OCI-LY3 (cell line): Measurements from ENCODE around the gene GSG1L.

Source experiments
- H2AFZ ChIP-seq: fragments of 200-600, 300-600 bp; shearing (Covaris generic); 2 replicates; pipeline ENCODE4 v1.6.0; 2014; ENCODE audit warnings: antibody characterized with exemption, low read depth, low read length
- H3K27ac ChIP-seq: fragments of 200-600, 300-600 bp; sonication (generic); 2 replicates; pipeline ENCODE4 v1.5.1; 2014; ENCODE audit warnings: mild to moderate bottlenecking, low read length, moderate library complexity, mixed read lengths
- H3K27me3 ChIP-seq: fragments of 200-600, 300-600 bp; sonication (generic); 2 replicates; pipeline ENCODE4 v1.6.1; 2014; ENCODE audit warnings: low read depth, low read length, mixed read lengths
- H3K36me3 ChIP-seq: fragments of 200-600, 300-600 bp; sonication (generic); replicated peaks from 2 replicates; pipeline ENCODE3; 2014; ENCODE audit warnings: low read depth, low read length, mixed read lengths
- H3K4me1 ChIP-seq: fragments of 300-600, 200-600 bp; sonication (generic); 2 replicates; pipeline ENCODE4 v1.6.1; 2014; ENCODE audit warnings: low read length, mixed read lengths
- H3K4me2 ChIP-seq: fragments of 200-600, 300-600 bp; sonication (generic); 2 replicates; pipeline ENCODE4 v1.6.1; 2014; ENCODE audit warnings: low read length, mixed read lengths
- H3K4me3 ChIP-seq: fragments of 300-600, 200-600 bp; sonication (generic); 2 replicates; pipeline ENCODE4 v1.5.1; 2014; ENCODE audit warnings: antibody characterized with exemption, mild to moderate bottlenecking, low read length, moderate library complexity
- H3K79me2 ChIP-seq: fragments of 300-600, 200-600 bp; shearing (Covaris generic); 2 replicates; pipeline ENCODE4 v1.6.1; 2014; ENCODE audit warnings: mild to moderate bottlenecking, low read length, mixed read lengths
- H3K9ac ChIP-seq: fragments of 300-600, 200-600 bp; shearing (Covaris generic); 2 replicates; pipeline ENCODE4 v1.6.0; 2014; ENCODE audit warnings: mild to moderate bottlenecking, low read length, moderate library complexity
- H3K9me3 ChIP-seq: fragments of 200-600, 300-600 bp; shearing (Covaris generic); 2 replicates; pipeline ENCODE4 v1.6.1; 2014; ENCODE audit warnings: low read length, mixed read lengths; ENCODE audit not compliant: insufficient read depth
- H4K20me1 ChIP-seq: fragments of 200-600, 300-600 bp; sonication (generic); 2 replicates; pipeline ENCODE4 v1.6.1; 2016; ENCODE audit warnings: low read length, mixed read lengths; ENCODE audit not compliant: insufficient read depth
- CTCF ChIP-seq: fragments of 200-600, 300-600 bp; sonication (generic); IDR thresholded peaks from 2 replicates; pipeline ENCODE4 v1.5.1; 2014; ENCODE audit warnings: antibody characterized with exemption, low read length, low read depth
- EZH2phosphoT487 ChIP-seq: fragments of 200-600 bp; shearing (Covaris generic); IDR thresholded peaks from 2 replicates; pipeline ENCODE4 v1.6.1; 2018; ENCODE audit warnings: antibody characterized with exemption, mixed run types, low read depth

Gene GSG1L

GRCh38 chr16:28063591-28064061, at the start of gene GSG1L:
TSS of gene GSG1L (minus strand) at chr16:28063714. CDS start at chr16:28063424, 290 bp downstream.
- Histone ChIP-seq H3K9me3 (no peaks in the 10 kb centered on the region), H3K9ac (no peak within 1 kb of the TSS), H3K27ac (no peak within 1 kb of the TSS), H3K4me2 (no peak within 1 kb of the TSS), H3K79me2 (no peaks in the 10 kb centered on the region), H3K4me3 (no peak within 1 kb of the TSS), H4K20me1 (no peaks in the 10 kb centered on the region), H3K27me3 (0 out of 2 replicates have a peak, but pooled peaks cover 2% of the 10 kb centered on the region), H3K36me3 (no peaks in the 10 kb centered on the region), H3K4me1 (no peaks in the 10 kb centered on the region), H2AFZ (no peak within 1 kb of the TSS)
- TF ChIP-seq CTCF (no peak), EZH2phosphoT487 (no peak)

GRCh38 chr16:28112908-28113307, 49.4 kb upstream of the GSG1L start:
- no peak overlapping the region for H3K27ac ChIP-seq
- H3K27me3 ChIP-seq, result no peaks in the 10 kb centered on the region
- H3K79me2 ChIP-seq, result peaks cover 23% of the 10 kb centered on the region
- H3K9ac ChIP-seq, result no peak overlapping the region
- no peak overlapping the region for H3K4me2 ChIP-seq
- no peaks in the 10 kb centered on the region for H3K9me3 ChIP-seq
- TF ChIP-seq EZH2phosphoT487 (no peak), CTCF (no peak)
- no peak overlapping the region for H3K4me3 ChIP-seq
- H3K4me1 ChIP-seq, result no peaks in the 10 kb centered on the region
- H2AFZ ChIP-seq, result no peak overlapping the region
- H4K20me1 ChIP-seq, result peaks cover 6% of the 10 kb centered on the region; the same call in 1 of the 2 replicates
- peaks cover 76% of the 10 kb centered on the region for H3K36me3 ChIP-seq

GRCh38 chr16:28110977-28111376, 47.5 kb upstream of the GSG1L start:
- peaks cover 10% of the 10 kb centered on the region; the same call in 1 of the 2 replicates for H4K20me1 ChIP-seq
- no peaks in the 10 kb centered on the region for H3K9me3 ChIP-seq
- H3K27me3 ChIP-seq, result no peaks in the 10 kb centered on the region
- H3K9ac ChIP-seq, result no peak overlapping the region
- no peak overlapping the region for H3K4me3 ChIP-seq
- no peaks in the 10 kb centered on the region for H3K4me1 ChIP-seq
- no peak for TF ChIP-seq CTCF
- TF ChIP-seq EZH2phosphoT487, result no peak
- no peak overlapping the region for H2AFZ ChIP-seq
- peaks cover 23% of the 10 kb centered on the region for H3K79me2 ChIP-seq
- peaks cover 80% of the 10 kb centered on the region for H3K36me3 ChIP-seq
- H3K4me2 ChIP-seq, result no peak overlapping the region
- no peak overlapping the region for H3K27ac ChIP-seq

DNA sequence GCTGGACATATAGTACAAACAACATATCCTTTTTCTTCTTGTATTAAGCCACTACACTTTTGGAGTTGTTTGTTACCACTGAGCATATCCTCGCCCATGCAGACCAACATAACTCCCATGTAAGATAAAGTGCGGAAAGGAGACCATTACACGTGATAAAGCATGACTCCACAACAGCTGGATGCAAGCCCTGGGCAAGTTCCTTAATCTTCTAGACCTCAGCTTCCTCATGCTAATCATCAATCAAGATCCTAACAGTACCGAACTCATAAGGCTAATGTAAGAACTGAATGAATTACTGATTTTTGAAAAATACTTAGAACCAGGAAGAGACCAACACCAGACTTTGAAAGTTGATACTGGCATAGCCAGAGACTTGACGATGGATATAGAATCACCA, 47.0 kb upstream of the GSG1L start:
- Histone ChIP-seq H3K9ac (no peak overlapping the region), H3K27ac (no peak overlapping the region), H3K36me3 (peaks cover 82% of the 10 kb centered on the region), H3K27me3 (no peaks in the 10 kb centered on the region), H3K4me2 (no peak overlapping the region), H3K4me3 (no peak overlapping the region), H3K9me3 (no peaks in the 10 kb centered on the region), H3K4me1 (no peaks in the 10 kb centered on the region), H3K79me2 (peaks cover 23% of the 10 kb centered on the region), H2AFZ (no peak overlapping the region), H4K20me1 (peaks cover 10% of the 10 kb centered on the region; the same call in 1 of the 2 replicates)
- TF ChIP-seq CTCF (no peak), EZH2phosphoT487 (no peak)
